ENCODE data around the gene TXNDC8.

Gene TXNDC8

DNA sequence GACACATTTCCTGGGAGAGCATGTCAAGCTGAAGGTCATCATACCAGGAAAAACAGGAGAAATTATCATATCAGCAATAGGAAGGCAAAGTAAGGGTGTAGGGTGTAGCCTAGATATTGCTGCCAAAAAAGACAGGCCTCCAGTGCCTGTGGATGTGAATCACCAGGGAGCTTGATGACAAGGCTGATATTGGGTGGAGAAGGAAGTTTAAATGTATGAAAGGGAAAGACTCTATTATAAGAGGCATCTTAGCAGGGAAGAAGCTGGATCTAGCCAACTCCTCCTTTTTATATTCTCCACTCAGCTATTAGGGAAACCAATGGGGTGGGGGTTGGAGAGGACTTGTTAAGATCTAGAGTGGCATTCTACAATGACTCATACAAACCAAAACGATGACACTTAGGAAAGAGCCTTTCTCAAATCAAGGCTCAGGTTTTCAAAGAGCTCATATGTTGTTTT lies 13.4 kb upstream of the TXNDC8 start:
- H3K4me3 ChIP-seq (ENCODE audit: low read length in 2 of 2) = no peak overlapping the region
- H3K27ac ChIP-seq (ENCODE audit: low read depth in 2 of 2, low read length in 2 of 2) = peak overlapping the region; percentile 0 to 38
- no peaks in the 10 kb centered on the region for H3K36me3 ChIP-seq (ENCODE audit: control insufficient read depth in 2 of 2, insufficient read depth in 2 of 2, low read length in 2 of 2)
- no peaks in the 10 kb centered on the region for H3K27me3 ChIP-seq (ENCODE audit: control insufficient read depth in 2 of 2, insufficient read depth in 2 of 2, low read length in 2 of 2)
- H3K4me1 ChIP-seq (ENCODE audit: control insufficient read depth in 2 of 2, insufficient read depth in 2 of 2, low read length in 2 of 2) = peaks cover 0 to 6% of the 10 kb centered on the region in 2 donors
- no peaks in the 10 kb centered on the region for H3K9me3 ChIP-seq (ENCODE audit: control insufficient read depth in 2 of 2, low read length in 2 of 2)
- H3K9ac ChIP-seq (ENCODE audit: low read depth in 1 of 2, low read length in 2 of 2) = no peak overlapping the region

DNA sequence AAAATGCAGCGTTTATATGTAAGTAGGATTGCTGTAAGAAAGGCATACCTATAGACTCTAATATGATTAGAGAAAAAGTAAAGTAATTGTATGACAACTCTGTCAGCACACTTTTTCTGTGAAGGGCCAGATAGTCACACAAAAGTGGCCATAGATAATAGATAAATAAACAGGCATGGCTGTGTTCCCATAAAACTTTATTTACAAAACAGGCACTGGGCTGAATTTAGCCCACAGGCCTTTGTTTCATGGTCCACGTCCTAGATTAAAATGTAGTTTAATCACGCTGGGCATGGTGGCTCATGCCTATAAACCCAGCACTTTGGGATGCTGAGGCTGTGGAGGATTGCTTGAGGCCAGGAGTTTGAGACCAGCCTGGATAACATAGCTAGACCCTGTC lies 8.7 kb upstream of the TXNDC8 start:
- Histone ChIP-seq H3K4me3 (ENCODE audit: low read length in 2 of 2) (no peak overlapping the region), H3K36me3 (ENCODE audit: control insufficient read depth in 2 of 2, insufficient read depth in 2 of 2, low read length in 2 of 2) (no peaks in the 10 kb centered on the region), H3K9ac (ENCODE audit: low read depth in 1 of 2, low read length in 2 of 2) (no peak overlapping the region), H3K4me1 (ENCODE audit: control insufficient read depth in 2 of 2, insufficient read depth in 2 of 2, low read length in 2 of 2) (peaks cover 0 to 3% of the 10 kb centered on the region in 2 donors), H3K9me3 (ENCODE audit: control insufficient read depth in 2 of 2, low read length in 2 of 2) (no peaks in the 10 kb centered on the region), H3K27me3 (ENCODE audit: control insufficient read depth in 2 of 2, insufficient read depth in 2 of 2, low read length in 2 of 2) (no peaks in the 10 kb centered on the region), H3K27ac (ENCODE audit: low read depth in 2 of 2, low read length in 2 of 2) (no peak overlapping the region)

DNA sequence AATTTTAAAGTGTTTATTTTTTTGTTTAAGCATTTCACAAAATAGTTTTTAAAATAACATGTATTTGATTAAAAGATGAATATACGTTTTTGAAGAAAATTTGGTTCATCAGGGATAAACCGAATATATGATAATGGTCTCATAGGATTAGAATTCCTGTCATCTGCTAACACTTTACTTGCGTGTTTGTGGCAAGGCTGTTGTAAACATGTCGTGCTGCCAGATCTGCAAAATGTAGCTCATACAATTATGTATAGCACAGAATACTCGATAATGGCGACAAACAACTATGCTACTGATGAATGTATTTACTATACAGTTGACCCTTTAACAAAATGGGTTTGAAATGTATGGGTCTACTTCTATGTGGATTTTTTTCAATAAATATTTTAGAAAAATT lies 7.2 kb upstream of the TXNDC8 start:
- Histone ChIP-seq H3K36me3 (ENCODE audit: control insufficient read depth in 2 of 2, insufficient read depth in 2 of 2, low read length in 2 of 2) (no peaks in the 10 kb centered on the region), H3K4me1 (ENCODE audit: control insufficient read depth in 2 of 2, insufficient read depth in 2 of 2, low read length in 2 of 2) (no peaks in the 10 kb centered on the region), H3K9me3 (ENCODE audit: control insufficient read depth in 2 of 2, low read length in 2 of 2) (no peaks in the 10 kb centered on the region), H3K27me3 (ENCODE audit: control insufficient read depth in 2 of 2, insufficient read depth in 2 of 2, low read length in 2 of 2) (no peaks in the 10 kb centered on the region), H3K27ac (ENCODE audit: low read depth in 2 of 2, low read length in 2 of 2) (no peak overlapping the region), H3K4me3 (ENCODE audit: low read length in 2 of 2) (no peak overlapping the region), H3K9ac (ENCODE audit: low read depth in 1 of 2, low read length in 2 of 2) (no peak overlapping the region)

DNA sequence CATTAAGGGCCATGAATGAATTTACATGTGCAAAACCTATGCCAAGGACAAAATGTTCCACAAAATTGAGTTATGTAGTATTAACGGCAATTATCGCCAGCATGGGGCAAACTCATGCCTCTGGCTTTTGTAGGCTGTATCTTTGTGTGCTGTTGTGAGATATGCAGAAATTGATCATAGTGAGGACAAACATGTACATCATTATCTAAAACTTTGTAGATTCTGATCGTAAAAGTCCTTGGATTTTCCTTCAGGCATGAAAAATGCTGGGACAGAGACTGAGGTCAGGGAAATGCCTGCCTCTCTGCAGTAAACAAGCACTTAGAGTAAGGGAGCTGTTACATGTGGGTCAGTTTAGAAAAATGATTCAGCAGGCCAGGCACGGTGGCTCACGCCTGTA lies 5.9 kb upstream of the TXNDC8 start:
- Histone ChIP-seq H3K9ac (ENCODE audit: low read depth in 1 of 2, low read length in 2 of 2) (no peak overlapping the region), H3K4me3 (ENCODE audit: low read length in 2 of 2) (no peak overlapping the region), H3K4me1 (ENCODE audit: control insufficient read depth in 2 of 2, insufficient read depth in 2 of 2, low read length in 2 of 2) (no peaks in the 10 kb centered on the region), H3K27me3 (ENCODE audit: control insufficient read depth in 2 of 2, insufficient read depth in 2 of 2, low read length in 2 of 2) (no peaks in the 10 kb centered on the region), H3K36me3 (ENCODE audit: control insufficient read depth in 2 of 2, insufficient read depth in 2 of 2, low read length in 2 of 2) (no peaks in the 10 kb centered on the region), H3K9me3 (ENCODE audit: control insufficient read depth in 2 of 2, low read length in 2 of 2) (no peaks in the 10 kb centered on the region), H3K27ac (ENCODE audit: low read depth in 2 of 2, low read length in 2 of 2) (no peak overlapping the region)

DNA sequence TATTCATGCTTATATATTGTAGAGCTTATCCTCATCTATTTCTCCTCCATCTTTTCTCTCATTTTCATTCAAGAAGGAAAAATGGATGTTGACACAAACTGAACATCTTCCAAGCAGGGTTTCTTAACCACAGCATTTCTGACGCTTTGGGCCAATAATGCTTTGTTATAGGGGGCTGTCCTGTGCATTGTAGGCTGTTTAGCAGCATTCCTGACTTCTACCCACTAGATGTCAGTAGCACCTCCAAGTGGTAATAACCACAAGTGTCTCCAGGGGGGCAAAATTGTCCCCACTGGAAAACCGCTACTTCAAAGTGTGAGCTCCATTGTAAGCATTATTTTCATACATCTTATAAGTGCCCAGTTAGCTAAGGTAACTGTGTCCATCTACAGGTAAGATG lies 2.6 kb upstream of the TXNDC8 start:
- no peaks in the 10 kb centered on the region for H3K9me3 ChIP-seq (ENCODE audit: control insufficient read depth in 2 of 2, low read length in 2 of 2)
- H3K27ac ChIP-seq (ENCODE audit: low read depth in 2 of 2, low read length in 2 of 2) = no peak overlapping the region
- no peaks in the 10 kb centered on the region for H3K36me3 ChIP-seq (ENCODE audit: control insufficient read depth in 2 of 2, insufficient read depth in 2 of 2, low read length in 2 of 2)
- H3K9ac ChIP-seq (ENCODE audit: low read depth in 1 of 2, low read length in 2 of 2) = no peak overlapping the region
- no peaks in the 10 kb centered on the region for H3K27me3 ChIP-seq (ENCODE audit: control insufficient read depth in 2 of 2, insufficient read depth in 2 of 2, low read length in 2 of 2)
- H3K4me1 ChIP-seq (ENCODE audit: control insufficient read depth in 2 of 2, insufficient read depth in 2 of 2, low read length in 2 of 2) = no peaks in the 10 kb centered on the region
- H3K4me3 ChIP-seq (ENCODE audit: low read length in 2 of 2) = no peak overlapping the region

DNA sequence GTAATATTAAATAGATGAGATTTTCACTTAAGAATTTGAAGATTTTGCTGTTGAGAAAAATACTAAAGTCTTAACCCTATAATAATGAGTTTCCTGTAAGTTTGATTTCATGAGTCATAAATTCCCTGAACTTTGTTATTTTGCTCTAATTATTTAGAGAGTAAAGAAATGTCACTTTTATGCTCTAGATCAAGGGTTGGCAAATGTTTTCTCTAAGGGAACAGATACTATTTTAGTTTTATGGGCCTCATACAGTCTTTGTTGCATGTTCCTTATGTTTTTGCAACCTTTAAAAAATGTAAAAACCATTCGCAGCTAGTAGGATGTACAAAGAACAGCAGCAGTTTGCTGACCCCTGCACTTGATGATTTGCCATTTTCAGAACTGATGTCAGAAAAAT lies 480 bp upstream of the TXNDC8 start:
- H3K4me3 ChIP-seq (ENCODE audit: low read length in 2 of 2) = no peak overlapping the region
- H3K9me3 ChIP-seq (ENCODE audit: control insufficient read depth in 2 of 2, low read length in 2 of 2) = no peaks in the 10 kb centered on the region
- H3K36me3 ChIP-seq (ENCODE audit: control insufficient read depth in 2 of 2, insufficient read depth in 2 of 2, low read length in 2 of 2) = no peaks in the 10 kb centered on the region
- no peaks in the 10 kb centered on the region for H3K4me1 ChIP-seq (ENCODE audit: control insufficient read depth in 2 of 2, insufficient read depth in 2 of 2, low read length in 2 of 2)
- H3K27ac ChIP-seq (ENCODE audit: low read depth in 2 of 2, low read length in 2 of 2) = no peak overlapping the region
- H3K9ac ChIP-seq (ENCODE audit: low read depth in 1 of 2, low read length in 2 of 2) = no peak overlapping the region
- H3K27me3 ChIP-seq (ENCODE audit: control insufficient read depth in 2 of 2, insufficient read depth in 2 of 2, low read length in 2 of 2) = no peaks in the 10 kb centered on the region

DNA sequence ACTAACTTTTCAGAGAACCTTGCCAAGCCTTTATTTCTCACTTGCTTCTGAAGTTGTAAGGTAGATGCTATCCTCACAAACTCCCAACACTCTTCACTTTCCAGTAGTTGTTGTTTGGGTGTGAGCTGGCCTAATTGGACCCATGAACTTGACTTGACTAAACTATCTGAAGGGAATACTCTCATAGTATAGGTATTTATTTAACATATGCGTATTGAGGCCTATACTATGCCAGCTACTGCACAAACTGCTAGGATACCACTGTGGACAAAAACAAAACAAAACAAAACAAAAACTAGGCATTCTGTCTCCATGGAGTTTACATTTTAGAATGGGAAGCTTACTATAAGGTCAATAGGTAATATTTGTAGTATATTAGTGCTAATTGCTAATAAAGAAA lies 1.3 kb downstream of the TXNDC8 start:
- Histone ChIP-seq H3K4me3 (ENCODE audit: low read length in 2 of 2) (no peak overlapping the region), H3K9me3 (ENCODE audit: control insufficient read depth in 2 of 2, low read length in 2 of 2) (no peaks in the 10 kb centered on the region), H3K4me1 (ENCODE audit: control insufficient read depth in 2 of 2, insufficient read depth in 2 of 2, low read length in 2 of 2) (no peaks in the 10 kb centered on the region), H3K36me3 (ENCODE audit: control insufficient read depth in 2 of 2, insufficient read depth in 2 of 2, low read length in 2 of 2) (no peaks in the 10 kb centered on the region), H3K9ac (ENCODE audit: low read depth in 1 of 2, low read length in 2 of 2) (no peak overlapping the region), H3K27me3 (ENCODE audit: control insufficient read depth in 2 of 2, insufficient read depth in 2 of 2, low read length in 2 of 2) (no peaks in the 10 kb centered on the region), H3K27ac (ENCODE audit: low read depth in 2 of 2, low read length in 2 of 2) (no peak overlapping the region)

DNA sequence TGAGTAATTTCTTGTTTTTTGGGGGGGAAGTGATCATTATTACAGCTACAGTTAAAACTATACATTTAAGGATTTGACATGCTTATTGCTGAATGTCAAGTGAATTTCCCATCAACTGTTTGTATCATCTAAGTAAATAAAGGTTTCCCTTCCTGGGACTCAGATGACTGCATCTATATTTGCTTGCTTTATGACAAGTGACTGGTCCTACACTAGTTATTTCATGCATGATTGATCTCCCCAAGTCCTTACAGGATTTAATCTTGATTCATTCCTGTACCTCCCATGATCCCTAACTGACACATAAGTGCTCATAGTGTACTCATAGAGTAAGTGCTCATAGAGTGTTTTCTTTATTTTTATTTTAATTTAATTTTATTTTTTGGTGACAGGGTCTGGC lies 2.8 kb downstream of the TXNDC8 start:
- H3K9me3 ChIP-seq (ENCODE audit: control insufficient read depth in 2 of 2, low read length in 2 of 2) = no peaks in the 10 kb centered on the region
- no peaks in the 10 kb centered on the region for H3K27me3 ChIP-seq (ENCODE audit: control insufficient read depth in 2 of 2, insufficient read depth in 2 of 2, low read length in 2 of 2)
- H3K4me1 ChIP-seq (ENCODE audit: control insufficient read depth in 2 of 2, insufficient read depth in 2 of 2, low read length in 2 of 2) = no peaks in the 10 kb centered on the region
- H3K27ac ChIP-seq (ENCODE audit: low read depth in 2 of 2, low read length in 2 of 2) = no peak overlapping the region
- H3K9ac ChIP-seq (ENCODE audit: low read depth in 1 of 2, low read length in 2 of 2) = no peak overlapping the region
- H3K4me3 ChIP-seq (ENCODE audit: low read length in 2 of 2) = no peak overlapping the region
- no peaks in the 10 kb centered on the region for H3K36me3 ChIP-seq (ENCODE audit: control insufficient read depth in 2 of 2, insufficient read depth in 2 of 2, low read length in 2 of 2)

DNA sequence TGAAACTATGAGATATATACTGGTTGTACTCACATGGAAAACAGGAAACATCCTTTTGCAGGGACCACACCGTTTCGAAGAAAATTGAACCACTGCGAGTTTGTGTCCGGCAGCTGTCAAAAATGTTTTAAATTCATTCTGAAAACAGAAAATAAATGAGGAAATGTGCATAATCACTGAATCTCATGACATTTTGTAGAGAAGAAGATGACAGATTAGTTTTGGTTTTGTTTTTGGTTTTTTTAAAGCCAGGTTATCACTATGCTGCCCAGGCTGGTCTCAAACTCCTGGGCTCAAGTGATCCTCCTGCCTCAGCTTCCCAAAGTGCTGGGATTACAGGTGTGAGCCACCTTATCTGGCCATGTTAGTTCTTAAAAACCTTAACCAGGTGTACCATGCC lies 3.5 kb downstream of the TXNDC8 start:
- Histone ChIP-seq H3K9ac (ENCODE audit: low read depth in 1 of 2, low read length in 2 of 2) (no peak overlapping the region), H3K36me3 (ENCODE audit: control insufficient read depth in 2 of 2, insufficient read depth in 2 of 2, low read length in 2 of 2) (no peaks in the 10 kb centered on the region), H3K4me3 (ENCODE audit: low read length in 2 of 2) (no peak overlapping the region), H3K9me3 (ENCODE audit: control insufficient read depth in 2 of 2, low read length in 2 of 2) (no peaks in the 10 kb centered on the region), H3K27me3 (ENCODE audit: control insufficient read depth in 2 of 2, insufficient read depth in 2 of 2, low read length in 2 of 2) (no peaks in the 10 kb centered on the region), H3K27ac (ENCODE audit: low read depth in 2 of 2, low read length in 2 of 2) (no peak overlapping the region), H3K4me1 (ENCODE audit: control insufficient read depth in 2 of 2, insufficient read depth in 2 of 2, low read length in 2 of 2) (no peaks in the 10 kb centered on the region)

DNA sequence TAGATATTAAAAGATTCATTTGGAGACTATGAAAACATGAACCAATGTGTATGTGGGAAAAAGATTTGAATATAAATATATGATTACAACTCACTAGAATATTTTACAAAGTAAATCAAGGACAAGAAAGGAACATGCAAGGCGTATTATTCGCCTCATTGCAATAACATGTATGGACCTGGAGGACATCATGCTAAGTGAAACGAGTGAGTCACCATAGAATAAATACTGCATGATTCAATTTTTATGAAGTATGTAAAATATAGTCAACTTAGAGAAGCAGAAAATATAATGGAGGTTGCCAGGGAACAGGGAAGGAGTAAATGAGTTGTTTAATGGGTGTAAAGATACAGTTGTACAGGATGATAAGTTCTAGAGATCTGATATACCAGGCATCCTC lies 4.9 kb downstream of the TXNDC8 start:
- Histone ChIP-seq H3K9me3 (ENCODE audit: control insufficient read depth in 2 of 2, low read length in 2 of 2) (no peaks in the 10 kb centered on the region), H3K4me1 (ENCODE audit: control insufficient read depth in 2 of 2, insufficient read depth in 2 of 2, low read length in 2 of 2) (no peaks in the 10 kb centered on the region), H3K9ac (ENCODE audit: low read depth in 1 of 2, low read length in 2 of 2) (no peak overlapping the region), H3K27me3 (ENCODE audit: control insufficient read depth in 2 of 2, insufficient read depth in 2 of 2, low read length in 2 of 2) (no peaks in the 10 kb centered on the region), H3K36me3 (ENCODE audit: control insufficient read depth in 2 of 2, insufficient read depth in 2 of 2, low read length in 2 of 2) (no peaks in the 10 kb centered on the region), H3K27ac (ENCODE audit: low read depth in 2 of 2, low read length in 2 of 2) (no peak overlapping the region), H3K4me3 (ENCODE audit: low read length in 2 of 2) (no peak overlapping the region)

DNA sequence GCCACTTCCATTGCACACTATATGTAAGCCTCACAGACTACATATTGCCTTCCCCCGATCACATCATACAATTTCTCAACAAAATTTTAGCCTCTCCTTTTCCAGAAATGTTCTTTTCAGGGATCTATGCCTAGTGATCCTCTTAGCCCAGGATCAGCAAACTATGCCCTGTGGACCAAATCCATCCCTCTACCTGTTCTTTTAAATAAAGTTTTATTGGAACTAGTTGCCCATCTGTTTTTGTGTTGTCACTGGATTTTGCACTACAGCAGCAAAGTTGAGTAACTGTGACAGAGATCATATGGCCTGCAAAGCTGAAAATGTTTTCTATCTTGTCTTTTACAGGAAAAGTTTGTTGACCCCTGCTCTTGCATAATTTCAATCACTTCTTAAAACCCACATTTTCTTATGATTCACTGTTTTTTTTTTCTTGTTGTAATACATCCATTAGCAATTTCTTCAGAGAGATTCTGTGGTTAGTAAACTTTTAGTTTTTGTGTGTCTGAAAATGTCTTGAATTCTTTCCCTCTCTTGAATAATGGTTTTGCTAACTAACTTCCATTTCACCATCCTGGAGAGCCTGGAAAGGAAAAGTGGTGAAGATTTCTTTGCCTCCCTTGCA lies 7.1 kb downstream of the TXNDC8 start:
- no peak overlapping the region for H3K27ac ChIP-seq (ENCODE audit: low read depth in 2 of 2, low read length in 2 of 2)
- H3K4me3 ChIP-seq (ENCODE audit: low read length in 2 of 2) = no peak overlapping the region
- H3K36me3 ChIP-seq (ENCODE audit: control insufficient read depth in 2 of 2, insufficient read depth in 2 of 2, low read length in 2 of 2) = no peaks in the 10 kb centered on the region
- H3K9me3 ChIP-seq (ENCODE audit: control insufficient read depth in 2 of 2, low read length in 2 of 2) = no peaks in the 10 kb centered on the region
- H3K4me1 ChIP-seq (ENCODE audit: control insufficient read depth in 2 of 2, insufficient read depth in 2 of 2, low read length in 2 of 2) = no peaks in the 10 kb centered on the region
- H3K27me3 ChIP-seq (ENCODE audit: control insufficient read depth in 2 of 2, insufficient read depth in 2 of 2, low read length in 2 of 2) = no peaks in the 10 kb centered on the region
- H3K9ac ChIP-seq (ENCODE audit: low read depth in 1 of 2, low read length in 2 of 2) = no peak overlapping the region
